Bronchial epithelial cell (primary cell): ENCODE data around the gene SLC25A11. TPM values are rescaled to one million over a fixed set of nuclear protein-coding genes. Genes with fewer than 3 reads are reported as not detected.

Experiments
- DNase-seq: peaks from one replicate; pipeline ENCODE4 v3.0.0-alpha.2; 2010; ENCODE audit warnings: low read depth
- FAIRE-seq: peaks from 2 replicates; lab custom pipeline; 2011; peaks lifted over from hg19 to GRCh38; lab: Jason Lieb, UNC
- H3K27me3 ChIP-seq: 2 replicates; pipeline ENCODE4 v1.5.1; 2011; ENCODE audit warnings: low read length; ENCODE audit not compliant: control insufficient read depth, insufficient read depth
- H3K36me3 ChIP-seq: 2 replicates; pipeline ENCODE4 v1.5.1; 2011; ENCODE audit warnings: low read length; ENCODE audit not compliant: control insufficient read depth, insufficient read depth
- H3K4me3 ChIP-seq: 2 replicates; pipeline ENCODE4 v1.5.1; 2011; ENCODE audit warnings: mild to moderate bottlenecking, low read depth, low read length, control low read depth
- total RNA-seq: library from RNA; depleted of rRNA; stranded (reverse); fragments of >200 nt; gene quantifications from 2 replicates; pipeline ENCODE4 v1.2.1, GENCODE V29; 2014
- TF ChIP-seq, protein P1 (sequence below): IDR thresholded peaks from 2 replicates; pipeline ENCODE4 v1.5.1; 2011; ENCODE audit warnings: mild to moderate bottlenecking, moderate library complexity, low read length, control low read depth, inconsistent platforms; ENCODE audit not compliant: insufficient read depth, severe bottlenecking

Gene SLC25A11
- total RNA-seq, 1 donor from 2014 or later, result 51.6 TPM

GRCh38 chr17:4887581-4887980, 52.3 kb downstream of the SLC25A11 start:
- Histone ChIP-seq H3K4me3 (no peak overlapping the region), H3K36me3 (peaks cover 67% of the 10 kb centered on the region), H3K27me3 (no peaks in the 10 kb centered on the region)
- TF ChIP-seq, protein P1, sequence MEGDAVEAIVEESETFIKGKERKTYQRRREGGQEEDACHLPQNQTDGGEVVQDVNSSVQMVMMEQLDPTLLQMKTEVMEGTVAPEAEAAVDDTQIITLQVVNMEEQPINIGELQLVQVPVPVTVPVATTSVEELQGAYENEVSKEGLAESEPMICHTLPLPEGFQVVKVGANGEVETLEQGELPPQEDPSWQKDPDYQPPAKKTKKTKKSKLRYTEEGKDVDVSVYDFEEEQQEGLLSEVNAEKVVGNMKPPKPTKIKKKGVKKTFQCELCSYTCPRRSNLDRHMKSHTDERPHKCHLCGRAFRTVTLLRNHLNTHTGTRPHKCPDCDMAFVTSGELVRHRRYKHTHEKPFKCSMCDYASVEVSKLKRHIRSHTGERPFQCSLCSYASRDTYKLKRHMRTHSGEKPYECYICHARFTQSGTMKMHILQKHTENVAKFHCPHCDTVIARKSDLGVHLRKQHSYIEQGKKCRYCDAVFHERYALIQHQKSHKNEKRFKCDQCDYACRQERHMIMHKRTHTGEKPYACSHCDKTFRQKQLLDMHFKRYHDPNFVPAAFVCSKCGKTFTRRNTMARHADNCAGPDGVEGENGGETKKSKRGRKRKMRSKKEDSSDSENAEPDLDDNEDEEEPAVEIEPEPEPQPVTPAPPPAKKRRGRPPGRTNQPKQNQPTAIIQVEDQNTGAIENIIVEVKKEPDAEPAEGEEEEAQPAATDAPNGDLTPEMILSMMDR, result no peak
- no peak for FAIRE-seq
- DNase-seq, result no peak

Other genes with a start within 250 kb of the SLC25A11 start
- gene PELP1, start 235.9 kb downstream of the SLC25A11 start, total RNA-seq, result 11.8 and 13.7 TPM in 2 replicates
- 2.9 and 6.5 TPM in 2 replicates for gene ARRB2, start 229.4 kb downstream of the SLC25A11 start, total RNA-seq
- gene MED11, start 208.6 kb downstream of the SLC25A11 start, total RNA-seq, result 10.5 and 16.5 TPM in 2 replicates
- under 0.01 and 0.38 TPM in 2 replicates for gene ZMYND15, start 200.2 kb downstream of the SLC25A11 start, total RNA-seq
- 9.2 and 12.7 TPM in 2 replicates for gene CXCL16, start 200.1 kb downstream of the SLC25A11 start, total RNA-seq
- gene TM4SF5, start 168.2 kb downstream of the SLC25A11 start, total RNA-seq, result not detected in 2 replicates
- 0.77 TPM in 1 of 2 replicates, not detected in the other for gene VMO1, start 153.7 kb downstream of the SLC25A11 start, total RNA-seq
- not detected in 2 replicates for gene GLTPD2, start 151.1 kb downstream of the SLC25A11 start, total RNA-seq
- gene PSMB6, start 143.9 kb downstream of the SLC25A11 start, total RNA-seq, result 144 and 157 TPM in 2 replicates
- 20.0 and 41.6 TPM in 2 replicates for gene PLD2, start 132.9 kb downstream of the SLC25A11 start, total RNA-seq
- 58.4 and 91.7 TPM in 2 replicates for gene MINK1, start 106.7 kb downstream of the SLC25A11 start, total RNA-seq
- 5.5 and 8.3 TPM in 2 replicates for gene C17orf107, start 40.5 kb downstream of the SLC25A11 start, total RNA-seq
- gene CHRNE, start 36.9 kb downstream of the SLC25A11 start, total RNA-seq, result 0.13 and 0.79 TPM in 2 replicates
- gene GP1BA, start 7.8 kb downstream of the SLC25A11 start, total RNA-seq, result not detected in 2 replicates
- 15.8 and 26.0 TPM in 2 replicates for gene RNF167, start 222 bp upstream of the SLC25A11 start, total RNA-seq
- gene PFN1, start 8.5 kb upstream of the SLC25A11 start, total RNA-seq, result 440 and 907 TPM in 2 replicates
- 0.51 and 1.8 TPM in 2 replicates for gene ENO3, start 11.1 kb upstream of the SLC25A11 start, total RNA-seq
- 40.5 and 64.0 TPM in 2 replicates for gene SPAG7, start 27.8 kb upstream of the SLC25A11 start, total RNA-seq
- gene CAMTA2, start 47.6 kb upstream of the SLC25A11 start, total RNA-seq, result 4.7 and 5.9 TPM in 2 replicates
- 0.13 and 0.53 TPM in 2 replicates for gene INCA1, start 57.5 kb upstream of the SLC25A11 start, total RNA-seq
- 89.0 and 232 TPM in 2 replicates for gene KIF1C, start 57.9 kb upstream of the SLC25A11 start, total RNA-seq
- 0.26 and 0.53 TPM in 2 replicates for gene SLC52A1, start 95.4 kb upstream of the SLC25A11 start, total RNA-seq
- gene ZFP3, start 138.4 kb upstream of the SLC25A11 start, total RNA-seq, result 0.53 and 0.64 TPM in 2 replicates
- gene ZNF232, start 171.8 kb upstream of the SLC25A11 start, total RNA-seq, result 8.2 and 10.0 TPM in 2 replicates
- gene USP6, start 176.0 kb upstream of the SLC25A11 start, total RNA-seq, result not detected in 2 replicates